ENCODE measurements around the gene NATD1.

DNA sequence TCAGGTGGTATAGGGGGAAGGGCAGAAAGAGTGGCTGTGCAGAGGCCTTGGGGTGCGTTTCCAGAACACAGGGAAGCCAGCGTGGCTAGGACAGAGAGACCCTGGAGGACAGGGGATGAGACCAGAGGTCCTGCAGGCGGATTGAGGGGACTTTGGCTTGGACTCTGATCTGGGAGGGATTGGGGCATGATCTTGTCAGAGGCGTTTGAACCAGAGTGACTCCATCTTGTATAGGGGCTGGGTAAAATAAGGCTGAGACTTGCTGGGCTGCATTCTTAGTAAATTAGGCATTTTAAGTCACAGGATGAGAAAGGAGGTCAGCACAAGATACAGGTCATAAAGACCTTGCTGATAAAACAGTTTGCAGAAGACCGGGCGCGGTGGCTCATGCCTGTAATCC, 5.4 kb upstream of the NATD1 start:
- TF ChIP-seq, protein P1, sequence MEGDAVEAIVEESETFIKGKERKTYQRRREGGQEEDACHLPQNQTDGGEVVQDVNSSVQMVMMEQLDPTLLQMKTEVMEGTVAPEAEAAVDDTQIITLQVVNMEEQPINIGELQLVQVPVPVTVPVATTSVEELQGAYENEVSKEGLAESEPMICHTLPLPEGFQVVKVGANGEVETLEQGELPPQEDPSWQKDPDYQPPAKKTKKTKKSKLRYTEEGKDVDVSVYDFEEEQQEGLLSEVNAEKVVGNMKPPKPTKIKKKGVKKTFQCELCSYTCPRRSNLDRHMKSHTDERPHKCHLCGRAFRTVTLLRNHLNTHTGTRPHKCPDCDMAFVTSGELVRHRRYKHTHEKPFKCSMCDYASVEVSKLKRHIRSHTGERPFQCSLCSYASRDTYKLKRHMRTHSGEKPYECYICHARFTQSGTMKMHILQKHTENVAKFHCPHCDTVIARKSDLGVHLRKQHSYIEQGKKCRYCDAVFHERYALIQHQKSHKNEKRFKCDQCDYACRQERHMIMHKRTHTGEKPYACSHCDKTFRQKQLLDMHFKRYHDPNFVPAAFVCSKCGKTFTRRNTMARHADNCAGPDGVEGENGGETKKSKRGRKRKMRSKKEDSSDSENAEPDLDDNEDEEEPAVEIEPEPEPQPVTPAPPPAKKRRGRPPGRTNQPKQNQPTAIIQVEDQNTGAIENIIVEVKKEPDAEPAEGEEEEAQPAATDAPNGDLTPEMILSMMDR (IDR thresholded peaks at IDR 0.05; ENCODE audit: low read depth, low read length) = no peak
- no peak for TF ChIP-seq EZH2phosphoT487 (IDR thresholded peaks at IDR 0.05; ENCODE audit: low read depth)
